GM19043 (cell line): Measurements from ENCODE around the gene DAPK3.
A peak's percentile ranks its signal among the peaks of the same experiment; 100 is the strongest.
"Not testable (repeated sequence)": the region's sequence is repeated elsewhere in the genome, so short reads cannot be mapped to it uniquely, and the experiment has no call there.

Source experiments
- ATAC-seq: cut with Tn5 transposase; IDR thresholded peaks from one replicate; pipeline ENCODE4 v1.9.1; 2021; ENCODE audit warnings: low read depth; ENCODE audit not compliant: unreplicated experiment

DAPK3 gene

GRCh38 chr19:3970808-3971598, at the start of gene DAPK3:
DAPK3 (minus strand) TSS chr19:3971099; CDS start chr19:3969735, 1,364 bp downstream.
- peak; percentile 92 for ATAC-seq

- no peak for ATAC-seq
Measured at GRCh38 chr19:4019578-4019977, 48.7 kb upstream of the DAPK3 start.

GRCh38 chr19:4018775-4019504, 48.0 kb upstream of the DAPK3 start:
- no peak for ATAC-seq

- no peak for ATAC-seq
Measured at GRCh38 chr19:4018140-4018613, 47.3 kb upstream of the DAPK3 start.

GRCh38 chr19:4016903-4017638, 46.2 kb upstream of the DAPK3 start:
- ATAC-seq: no peak

GRCh38 chr19:4016486-4016885, 45.6 kb upstream of the DAPK3 start:
- no peak for ATAC-seq

GRCh38 chr19:4015705-4016402, 45.0 kb upstream of the DAPK3 start:
- ATAC-seq: no peak

- no peak for ATAC-seq
Measured at GRCh38 chr19:4014541-4015491, 43.9 kb upstream of the DAPK3 start.

GRCh38 chr19:4013886-4014540, 43.1 kb upstream of the DAPK3 start:
- ATAC-seq: no peak

GRCh38 chr19:4012975-4013634, 42.2 kb upstream of the DAPK3 start:
- ATAC-seq: no peak

GRCh38 chr19:4012092-4012974, 41.4 kb upstream of the DAPK3 start:
- ATAC-seq: no peak

- ATAC-seq: not testable (repeated sequence)
Measured at GRCh38 chr19:4011430-4011829, 40.5 kb upstream of the DAPK3 start.

GRCh38 chr19:4010808-4011110, 39.9 kb upstream of the DAPK3 start:
- ATAC-seq: no peak

GRCh38 chr19:4009990-4010807, 39.3 kb upstream of the DAPK3 start:
- ATAC-seq: no peak

GRCh38 chr19:4007836-4008539, 37.1 kb upstream of the DAPK3 start:
- no peak for ATAC-seq
